ENCODE results near the gene NKAIN2. TPM values are rescaled to one million over a fixed set of nuclear protein-coding genes. Genes with fewer than 3 reads are reported as not detected.
"Not testable (repeated sequence)": the region's sequence is repeated elsewhere in the genome, so short reads cannot be mapped to it uniquely, and the experiment has no call there.

NKAIN2 gene
- total RNA-seq, 1 donor from 2014 or later = 0.37 TPM

- DNase-seq (ENCODE audit: low read depth) = no peak
Observed at GRCh38 chr6:124297507-124297906, 493.8 kb downstream of the NKAIN2 start.

GRCh38 chr6:124298730-124299129 is 495.1 kb downstream of the NKAIN2 start:
- DNase-seq (ENCODE audit: low read depth) = no peak

GRCh38 chr6:124300907-124301306 is 497.2 kb downstream of the NKAIN2 start:
- DNase-seq (ENCODE audit: low read depth) = not testable (repeated sequence)

GRCh38 chr6:124303971-124304370 is 500.3 kb downstream of the NKAIN2 start:
- no peak for DNase-seq (ENCODE audit: low read depth)

- DNase-seq (ENCODE audit: low read depth) = no peak
Observed at GRCh38 chr6:124310139-124310538, 506.5 kb downstream of the NKAIN2 start.

GRCh38 chr6:124319410-124319809 is 515.7 kb downstream of the NKAIN2 start:
- DNase-seq (ENCODE audit: low read depth) = no peak

- no peak for DNase-seq (ENCODE audit: low read depth)
Observed at GRCh38 chr6:124324237-124324636, 520.6 kb downstream of the NKAIN2 start.

- no peak for DNase-seq (ENCODE audit: low read depth)
Observed at GRCh38 chr6:124330197-124330596, 526.5 kb downstream of the NKAIN2 start.

- DNase-seq (ENCODE audit: low read depth) = no peak
Observed at GRCh38 chr6:124334359-124334758, 530.7 kb downstream of the NKAIN2 start.

- no peak for DNase-seq (ENCODE audit: low read depth)
Observed at GRCh38 chr6:124339610-124340334, 536.1 kb downstream of the NKAIN2 start.

- not testable (repeated sequence) for DNase-seq (ENCODE audit: low read depth)
Observed at GRCh38 chr6:124348339-124348738, 544.7 kb downstream of the NKAIN2 start.

GRCh38 chr6:124355146-124355545 is 551.5 kb downstream of the NKAIN2 start:
- DNase-seq (ENCODE audit: low read depth) = no peak

GRCh38 chr6:124356276-124356810 is 552.7 kb downstream of the NKAIN2 start:
- peak; percentile 5 for DNase-seq (ENCODE audit: low read depth)

GRCh38 chr6:124356811-124357210 is 553.1 kb downstream of the NKAIN2 start:
- DNase-seq (ENCODE audit: low read depth) = peak; percentile 12

- DNase-seq (ENCODE audit: low read depth) = peak; percentile 8
Observed at GRCh38 chr6:124368131-124368530, 564.5 kb downstream of the NKAIN2 start.

GRCh38 chr6:124371974-124372475 is 568.4 kb downstream of the NKAIN2 start:
- DNase-seq (ENCODE audit: low read depth) = no peak

GRCh38 chr6:124373386-124373785 is 569.7 kb downstream of the NKAIN2 start:
- no peak for DNase-seq (ENCODE audit: low read depth)

GRCh38 chr6:124389127-124389526 is 585.5 kb downstream of the NKAIN2 start:
- no peak for DNase-seq (ENCODE audit: low read depth)

GRCh38 chr6:124393536-124393935 is 589.9 kb downstream of the NKAIN2 start:
- no peak for DNase-seq (ENCODE audit: low read depth)

- no peak for DNase-seq (ENCODE audit: low read depth)
Observed at GRCh38 chr6:124396361-124396760, 592.7 kb downstream of the NKAIN2 start.

- no peak for DNase-seq (ENCODE audit: low read depth)
Observed at GRCh38 chr6:124400261-124400999, 596.8 kb downstream of the NKAIN2 start.

- DNase-seq (ENCODE audit: low read depth) = not testable (repeated sequence)
Observed at GRCh38 chr6:124410425-124410824, 606.8 kb downstream of the NKAIN2 start.

Data from myocyte (in vitro differentiated cells).